Kidney (tissue), 14 donors: Measurements from ENCODE around the gene NPAS3. TPM values are rescaled to one million over a fixed set of nuclear protein-coding genes. Genes with fewer than 3 reads are reported as not detected.
A peak's percentile ranks its signal among the peaks of the same experiment; 100 is the strongest.

Experiments used
- DNase-seq, 5 donors: peaks; one replicate each; pipeline ENCODE4 v3.0.0-alpha.2; 2013 to 2020
- FAIRE-seq: peaks from 2 replicates; lab custom pipeline; 2012; peaks lifted over from hg19 to GRCh38; lab: Jason Lieb, UNC
- H3K27ac ChIP-seq, 2 donors: one replicate each; pipeline ENCODE4 v1.7.0; 2013; ENCODE audit warnings: low read depth in 2 of 2, low read length in 2 of 2, inconsistent platforms in 1 of 2
- H3K27me3 ChIP-seq: one replicate; pipeline ENCODE4 v1.7.1; 2013; ENCODE audit warnings: low read length, inconsistent platforms; ENCODE audit not compliant: control insufficient read depth, insufficient read depth
- H3K36me3 ChIP-seq, 3 donors: one replicate each; pipeline versions ENCODE4 v1.7.0 to v1.7.1; 2013; ENCODE audit warnings: low read length in 3 of 3, control low read depth in 1 of 3, inconsistent platforms in 1 of 3; ENCODE audit not compliant: insufficient read depth in 3 of 3, control insufficient read depth in 2 of 3
- H3K4me1 ChIP-seq, 3 donors: one replicate each; pipeline versions ENCODE4 v1.7.0 to v1.7.1; 2013; ENCODE audit warnings: low read length in 3 of 3, inconsistent platforms in 1 of 3, low read depth in 1 of 3; ENCODE audit not compliant: control insufficient read depth in 2 of 3, insufficient read depth in 2 of 3
- H3K4me3 ChIP-seq, 3 donors: one replicate each; pipeline versions ENCODE4 v1.7.0 to v1.8.1; 2013; ENCODE audit warnings: low read length in 3 of 3, control low read depth in 1 of 3, inconsistent platforms in 1 of 3
- H3K9ac ChIP-seq, 3 donors: one replicate each; pipeline versions ENCODE4 v1.7.0 to v1.7.1; 2013; ENCODE audit warnings: low read length in 3 of 3, control low read depth in 1 of 3, inconsistent platforms in 1 of 3
- H3K9me3 ChIP-seq, 3 donors: one replicate each; pipeline versions ENCODE4 v1.7.0 to v1.7.1; 2013; ENCODE audit warnings: low read length in 3 of 3, control low read depth in 1 of 3, inconsistent platforms in 1 of 3; ENCODE audit not compliant: control insufficient read depth in 2 of 3, insufficient read depth in 1 of 3
- CTCF ChIP-seq: IDR thresholded peaks from 3 replicates; pipeline ENCODE4 v1.5.1; 2012; ENCODE audit warnings: mild to moderate bottlenecking, moderate library complexity, borderline replicate concordance; ENCODE audit not compliant: insufficient read depth; ENCODE audit errors: extremely low read depth
- intact Hi-C: fragments of 100-400 bp; cut with DNase I; formaldehyde crosslinking; loops from one replicate; pipeline ENCODE4 v1.11.1; 2022
- polyA plus RNA-seq: library from polyadenylated mRNA; stranded (reverse); fragments of 350-450 nt; fragmentation: Illumina TruSeq; extraction: RNeasy Lipid Tissue Mini Kit (QIAGEN cat#74804); gene quantifications from one replicate; pipeline ENCODE4 v1.2.3, GENCODE V29; 2014; ENCODE audit warnings: low read depth, low replicate concordance; ENCODE audit not compliant: insufficient read depth
- total RNA-seq: library from RNA; stranded (reverse); fragmentation: NEBNext Ultra II Directional; extraction: Animal tissue kit (Norgen Biotek cat#: 25700); gene quantifications from one replicate; pipeline ENCODE4 v1.2.1, GENCODE V29; 2021
- donor health status: control.
- donor health status: control.
- donor health status: control.
- donor health status: control.
- donor health status: control.
- donor health status: DM: yes; HTN: yes; CAD: no.
- donor health status: Normal renal cell carcinoma (clear cell type).

Gene NPAS3
- total and polyA plus RNA-seq, 2 donors from 2014 or later = 0.82 to 5.0 TPM

GRCh38 chr14:33674927-33675326 lies 736.2 kb downstream of the NPAS3 start:
- no peaks in the 10 kb centered on the region for H3K36me3 ChIP-seq
- no peaks in the 10 kb centered on the region for H3K4me1 ChIP-seq
- FAIRE-seq (no peak), DNase-seq (peak in 1 of 5 donors; percentile 24)
- H3K27ac ChIP-seq = no peak overlapping the region
- H3K9me3 ChIP-seq = no peaks in the 10 kb centered on the region
- no peak overlapping the region for H3K4me3 ChIP-seq
- no peak for TF ChIP-seq CTCF
- no peaks in the 10 kb centered on the region for H3K27me3 ChIP-seq
- intact Hi-C loops = no loop called here
- H3K9ac ChIP-seq = no peak overlapping the region

- H3K27ac ChIP-seq = no peak overlapping the region
- no peaks in the 10 kb centered on the region for H3K9me3 ChIP-seq
- TF ChIP-seq CTCF = no peak
- H3K4me1 ChIP-seq = no peaks in the 10 kb centered on the region
- H3K9ac ChIP-seq = no peak overlapping the region
- intact Hi-C loops = no loop called here
- DNase-seq = no peak
- H3K36me3 ChIP-seq = no peaks in the 10 kb centered on the region
- no peak for FAIRE-seq
- no peaks in the 10 kb centered on the region for H3K27me3 ChIP-seq
- no peak overlapping the region for H3K4me3 ChIP-seq
Observed at GRCh38 chr14:33675415-33676130, 736.9 kb downstream of the NPAS3 start.

GRCh38 chr14:33676135-33676566 lies 737.5 kb downstream of the NPAS3 start:
- Histone ChIP-seq H3K27ac (no peak overlapping the region), H3K4me1 (no peaks in the 10 kb centered on the region), H3K36me3 (no peaks in the 10 kb centered on the region), H3K27me3 (no peaks in the 10 kb centered on the region), H3K4me3 (no peak overlapping the region), H3K9ac (no peak overlapping the region), H3K9me3 (no peaks in the 10 kb centered on the region)
- TF ChIP-seq CTCF = peak; percentile 17
- no peak for FAIRE-seq
- intact Hi-C loops = no loop called here
- DNase-seq = peak in 4 of 5 donors; percentile 55 to 65 (median 62)
